ENCODE data around the gene TEC.

DNA sequence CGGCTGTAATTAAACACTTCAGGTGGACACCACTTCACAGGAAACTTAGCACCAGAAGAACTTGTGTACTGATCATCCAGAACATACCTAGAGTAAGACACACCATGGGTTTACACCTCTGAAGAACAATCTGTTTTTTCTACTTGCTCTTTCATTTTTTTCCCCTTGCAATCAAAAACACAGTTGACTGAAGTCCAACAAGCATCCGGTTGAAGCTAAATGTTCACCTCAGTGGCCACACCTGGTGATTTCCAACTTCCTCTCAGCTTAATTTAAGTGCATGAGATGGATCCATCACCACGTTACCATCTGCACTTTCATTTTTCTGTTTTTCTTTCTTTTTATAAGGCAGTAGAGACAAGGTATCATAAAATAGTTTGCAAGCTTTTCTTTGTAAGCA is 130.7 kb downstream of the TEC start:
- TF ChIP-seq FOXK1 (CRISPR knock-in tag; IDR thresholded peaks at IDR 0.05; ENCODE audit: borderline replicate concordance) (no peak), SP2 (IDR thresholded peaks at IDR 0.05; ENCODE audit: extremely low read depth, low read depth, low read length, poor library complexity, severe bottlenecking) (no peak), CTCF (IDR thresholded peaks at IDR 0.05 in 2 of 3, conservative IDR thresholded peaks at IDR 0.05 in 1 of 3; ENCODE audit: insufficient read depth in 2 of 3, low read depth in 1 of 3, low read length in 3 of 3) (no peak), MXI1 (IDR thresholded peaks at IDR 0.05; ENCODE audit: low read depth, low read length) (no peak)
- TF ChIP-seq, protein P1, sequence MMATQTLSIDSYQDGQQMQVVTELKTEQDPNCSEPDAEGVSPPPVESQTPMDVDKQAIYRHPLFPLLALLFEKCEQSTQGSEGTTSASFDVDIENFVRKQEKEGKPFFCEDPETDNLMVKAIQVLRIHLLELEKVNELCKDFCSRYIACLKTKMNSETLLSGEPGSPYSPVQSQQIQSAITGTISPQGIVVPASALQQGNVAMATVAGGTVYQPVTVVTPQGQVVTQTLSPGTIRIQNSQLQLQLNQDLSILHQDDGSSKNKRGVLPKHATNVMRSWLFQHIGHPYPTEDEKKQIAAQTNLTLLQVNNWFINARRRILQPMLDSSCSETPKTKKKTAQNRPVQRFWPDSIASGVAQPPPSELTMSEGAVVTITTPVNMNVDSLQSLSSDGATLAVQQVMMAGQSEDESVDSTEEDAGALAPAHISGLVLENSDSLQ (IDR thresholded peaks at IDR 0.05) = no peak

Data from K562 (cell line).